Neuronal stem cell (in vitro differentiated cells): Measurements from ENCODE around the gene CCDC136.

Experiments
- DNase-seq: peaks from one replicate; pipeline ENCODE4 v3.0.0-alpha.2; 2013; ENCODE audit warnings: low spot score
- H2AFZ ChIP-seq: one replicate; pipeline ENCODE4 v1.6.1; 2013; ENCODE audit warnings: mild to moderate bottlenecking, low read length, inconsistent platforms
- H2AK5ac ChIP-seq: 2 replicates; pipeline ENCODE4 v1.6.1; 2013; ENCODE audit warnings: low read depth, mild to moderate bottlenecking, inconsistent platforms, low read length, moderate library complexity, mixed read lengths
- H2BK120ac ChIP-seq: 2 replicates; pipeline ENCODE4 v1.6.1; 2013; ENCODE audit warnings: low read depth, mild to moderate bottlenecking, inconsistent platforms, low read length, moderate library complexity, mixed read lengths
- H2BK12ac ChIP-seq: one replicate; pipeline ENCODE4 v1.6.1; 2013; ENCODE audit warnings: low read length, inconsistent platforms
- H2BK15ac ChIP-seq: 2 replicates; pipeline ENCODE4 v1.6.1; 2013; ENCODE audit warnings: mild to moderate bottlenecking, low read length, inconsistent platforms, mixed read lengths
- H2BK5ac ChIP-seq: one replicate; pipeline ENCODE4 v1.6.1; 2013; ENCODE audit warnings: inconsistent platforms, mild to moderate bottlenecking, low read length, moderate library complexity
- H3K14ac ChIP-seq: one replicate; pipeline ENCODE4 v1.6.1; 2013; ENCODE audit warnings: low read length, inconsistent platforms
- H3K18ac ChIP-seq: 2 replicates; pipeline ENCODE4 v1.6.1; 2013; ENCODE audit warnings: low read length, inconsistent platforms
- H3K23ac ChIP-seq: 2 replicates; pipeline ENCODE4 v1.6.1; 2013; ENCODE audit warnings: low read depth, mild to moderate bottlenecking, mixed read lengths, low read length, inconsistent platforms; ENCODE audit not compliant: poor library complexity
- H3K27ac ChIP-seq: replicated peaks from 3 replicates; pipeline ENCODE4 v1.5.1; 2013; ENCODE audit warnings: low read length, inconsistent platforms
- H3K27me3 ChIP-seq, 3 experiments: 2 replicates each; pipeline ENCODE4 v1.6.1; 2013; ENCODE audit warnings: low read length in 3 of 3, mild to moderate bottlenecking in 2 of 3, inconsistent platforms in 1 of 3, low read depth in 1 of 3, mixed read lengths in 1 of 3, moderate library complexity in 1 of 3; ENCODE audit not compliant: control insufficient read depth in 3 of 3, insufficient read depth in 3 of 3
- H3K36me3 ChIP-seq, 2 donors: replicated peaks in 1 of 2; 2 replicates each; pipeline ENCODE4 v1.6.1; 2013; ENCODE audit warnings: low read length in 2 of 2; ENCODE audit not compliant: control insufficient read depth in 2 of 2, insufficient read depth in 2 of 2
- H3K4ac ChIP-seq: 2 replicates; pipeline ENCODE4 v1.6.1; 2013; ENCODE audit warnings: inconsistent platforms, mild to moderate bottlenecking, low read length, moderate library complexity
- H3K4me1 ChIP-seq, 2 donors: 1 replicate in 1 of 2; 2 replicates in 1 of 2; pipeline ENCODE4 v1.6.1; 2013; ENCODE audit warnings: low read length in 2 of 2, low read depth in 1 of 2; ENCODE audit not compliant: control insufficient read depth in 2 of 2, insufficient read depth in 1 of 2
- H3K4me2 ChIP-seq: one replicate; pipeline ENCODE4 v1.6.1; 2013; ENCODE audit warnings: mild to moderate bottlenecking, low read length, inconsistent platforms; ENCODE audit not compliant: insufficient read depth, poor library complexity, severe bottlenecking
- H3K4me3 ChIP-seq, 2 donors: 2 replicates each; pipeline ENCODE4 v1.5.1; 2013; ENCODE audit warnings: low read length in 2 of 2, mild to moderate bottlenecking in 2 of 2, inconsistent platforms in 1 of 2, moderate library complexity in 1 of 2
- H3K79me1 ChIP-seq: one replicate; pipeline ENCODE4 v1.6.1; 2013; ENCODE audit warnings: low read depth, mild to moderate bottlenecking, inconsistent platforms, low read length, moderate library complexity
- H3K9ac ChIP-seq: one replicate; pipeline ENCODE4 v1.6.1; 2013; ENCODE audit warnings: mild to moderate bottlenecking, low read depth, low read length, inconsistent platforms; ENCODE audit not compliant: poor library complexity
- H3K9me3 ChIP-seq, 2 donors: replicated peaks in 1 of 2; 2 replicates each; pipeline versions ENCODE3 to v1.6.1; 2013; ENCODE audit warnings: low read length in 2 of 2, mild to moderate bottlenecking in 2 of 2, inconsistent platforms in 1 of 2, low read depth in 1 of 2, mixed read lengths in 1 of 2, moderate library complexity in 1 of 2; ENCODE audit not compliant: control insufficient read depth in 2 of 2, insufficient read depth in 1 of 2
- H4K8ac ChIP-seq: one replicate; pipeline ENCODE4 v1.6.1; 2013; ENCODE audit warnings: low read depth, mild to moderate bottlenecking, inconsistent platforms, low read length, moderate library complexity
- H4K91ac ChIP-seq: one replicate; pipeline ENCODE4 v1.6.1; 2013; ENCODE audit warnings: low read length, low read depth, mild to moderate bottlenecking, inconsistent platforms; ENCODE audit not compliant: poor library complexity
- WGBS, 2 donors: extraction: QIAGEN DNeasy Blood & Tissue Kit; methylation state at CpG; one replicate each; pipeline ENCODE4 v1.1.7; 2013; ENCODE audit warnings: missing lambda C conversion rate in 2 of 2, mixed read lengths in 1 of 2; ENCODE audit not compliant: insufficient read length in 2 of 2, insufficient replicate concordance in 1 of 2; ENCODE audit errors: extremely low coverage in 2 of 2; 5-methylcytosine and 5-hydroxymethylcytosine counted together

Gene CCDC136

GRCh38 chr7:128852537-128853254 lies 60.9 kb downstream of the CCDC136 start:
- no peak overlapping the region for H3K23ac ChIP-seq
- no CpG with 5 or more reads among the region's 28 CpGs for WGBS, 2 donors
- peaks cover 0 to 77% of the 10 kb centered on the region in 2 donors for H3K36me3 ChIP-seq

GRCh38 chr7:128853799-128854198 lies 62.0 kb downstream of the CCDC136 start:
- WGBS, 2 donors, result no CpG with 5 or more reads among the region's 23 CpGs
- H3K18ac ChIP-seq, result no peak overlapping the region
- H3K36me3 ChIP-seq, result peaks cover 0 to 72% of the 10 kb centered on the region in 2 donors
- no peak overlapping the region for H2BK12ac ChIP-seq
- H4K91ac ChIP-seq, result no peak overlapping the region
- H3K4me2 ChIP-seq, result no peak overlapping the region
- H4K8ac ChIP-seq, result no peak overlapping the region
- H3K9ac ChIP-seq, result peak overlapping the region; percentile 4
- peaks cover 2% of the 10 kb centered on the region for H3K79me1 ChIP-seq
- no peak overlapping the region for H3K14ac ChIP-seq
- H2AK5ac ChIP-seq, result no peak overlapping the region
- no peaks in the 10 kb centered on the region for H3K9me3 ChIP-seq
- H3K27ac ChIP-seq, result no peak overlapping the region
- H3K4me3 ChIP-seq, result no peak overlapping the region
- no peak for DNase-seq
- no peak overlapping the region for H2BK15ac ChIP-seq
- no peak overlapping the region for H3K4ac ChIP-seq
- no peak overlapping the region for H3K23ac ChIP-seq
- H3K4me1 ChIP-seq, result peaks cover 0 to 3% of the 10 kb centered on the region in 2 donors
- H2BK5ac ChIP-seq, result no peak overlapping the region
- no peak overlapping the region for H2AFZ ChIP-seq
- peaks cover 0 to 11% (median 0%) of the 10 kb centered on the region in 3 experiments for H3K27me3 ChIP-seq
- no peak overlapping the region for H2BK120ac ChIP-seq

More at GRCh38 chr7:128852537-128853254, 60.9 kb downstream of the CCDC136 start:
- Histone ChIP-seq H2AK5ac (no peak overlapping the region), H3K9ac (no peak overlapping the region), H3K14ac (no peak overlapping the region), H2BK5ac (no peak overlapping the region), H3K79me1 (peaks cover 5% of the 10 kb centered on the region), H3K4me1 (no peaks in the 10 kb centered on the region), H4K8ac (no peak overlapping the region), H3K9me3 (no peaks in the 10 kb centered on the region), H3K27ac (no peak overlapping the region), H2BK15ac (no peak overlapping the region), H2AFZ (no peak overlapping the region), H3K4me3 (no peak overlapping the region), H2BK120ac (no peak overlapping the region), H3K27me3 (peaks cover 0 to 11% (median 0%) of the 10 kb centered on the region in 3 experiments), H3K18ac (no peak overlapping the region), H2BK12ac (no peak overlapping the region), H3K4ac (no peak overlapping the region), H4K91ac (no peak overlapping the region), H3K4me2 (no peak overlapping the region)
- no peak for DNase-seq

GRCh38 chr7:128854396-128854795 lies 62.6 kb downstream of the CCDC136 start:
- H3K27ac ChIP-seq, result no peak overlapping the region
- H3K27me3 ChIP-seq, result peaks cover 0 to 11% (median 0%) of the 10 kb centered on the region in 3 experiments
- peaks cover 0 to 69% of the 10 kb centered on the region in 2 donors for H3K36me3 ChIP-seq

DNA sequence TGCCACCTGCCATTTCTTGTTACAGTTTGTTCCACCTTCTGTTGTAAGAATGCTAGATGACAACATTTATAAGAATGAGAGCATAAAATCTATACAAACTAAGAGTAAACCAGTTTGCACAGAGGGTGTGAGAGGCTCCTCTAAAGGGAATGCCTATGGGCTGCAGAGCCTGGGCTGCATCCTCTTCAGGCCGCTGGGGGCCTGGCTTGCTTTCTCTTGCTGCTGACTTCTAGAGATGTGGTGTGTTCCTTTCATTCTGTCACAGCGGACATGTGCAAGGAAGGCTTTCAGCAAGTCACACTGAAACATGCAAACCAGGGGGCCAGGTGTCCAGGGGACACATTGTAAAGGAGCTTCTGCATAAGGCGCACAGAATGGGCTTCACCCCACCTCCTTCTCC lies 63.8 kb downstream of the CCDC136 start:
- no peak overlapping the region for H4K91ac ChIP-seq
- no CpG with 5 or more reads among the region's 3 CpGs for WGBS, 2 donors
- H2BK120ac ChIP-seq, result no peak overlapping the region
- peaks cover 0 to 7% (median 0%) of the 10 kb centered on the region in 3 experiments for H3K27me3 ChIP-seq
- H3K4ac ChIP-seq, result no peak overlapping the region
- H3K36me3 ChIP-seq, result peaks cover 0 to 59% of the 10 kb centered on the region in 2 donors
- no peak overlapping the region for H3K23ac ChIP-seq
- peaks cover 2% of the 10 kb centered on the region for H3K79me1 ChIP-seq
- no peak overlapping the region for H2AFZ ChIP-seq
- H3K4me3 ChIP-seq, result no peak overlapping the region
- H3K18ac ChIP-seq, result no peak overlapping the region
- H2BK12ac ChIP-seq, result no peak overlapping the region
- no peak overlapping the region for H3K14ac ChIP-seq
- no peak overlapping the region for H3K9ac ChIP-seq
- H3K4me2 ChIP-seq, result no peak overlapping the region
- H3K27ac ChIP-seq, result no peak overlapping the region
- no peak for DNase-seq
- no peak overlapping the region for H2BK15ac ChIP-seq
- H2AK5ac ChIP-seq, result no peak overlapping the region
- no peak overlapping the region for H2BK5ac ChIP-seq
- no peak overlapping the region for H4K8ac ChIP-seq
- H3K9me3 ChIP-seq, result no peaks in the 10 kb centered on the region
- H3K4me1 ChIP-seq, result peaks cover 0 to 8% of the 10 kb centered on the region in 2 donors

More at GRCh38 chr7:128854396-128854795, 62.6 kb downstream of the CCDC136 start:
- Histone ChIP-seq H2BK120ac (no peak overlapping the region), H2BK12ac (no peak overlapping the region), H3K4me2 (no peak overlapping the region), H3K9me3 (no peaks in the 10 kb centered on the region), H3K4me3 (no peak overlapping the region), H2BK5ac (no peak overlapping the region), H4K91ac (no peak overlapping the region), H3K79me1 (peaks cover 2% of the 10 kb centered on the region), H2BK15ac (no peak overlapping the region), H3K18ac (no peak overlapping the region), H4K8ac (no peak overlapping the region), H2AFZ (no peak overlapping the region), H3K23ac (no peak overlapping the region), H3K4me1 (peaks cover 0 to 4% of the 10 kb centered on the region in 2 donors), H3K9ac (peak overlapping the region; percentile 50), H3K14ac (no peak overlapping the region), H2AK5ac (no peak overlapping the region), H3K4ac (no peak overlapping the region)
- DNase-seq, result no peak
- no CpG with 5 or more reads among the region's 21 CpGs for WGBS, 2 donors
